Heart left ventricle (tissue), 13 donors: Measurements from ENCODE around the gene ASH1L.

Experiments
- CTCF ChIP-seq, 12 donors: fragments of 200-600 bp; sonication (generic) in 4 of 12; IDR thresholded peaks; one replicate each; pipeline versions ENCODE4 v1.5.0 to v1.8.0; 2018 to 2022; ENCODE audit warnings: antibody characterized with exemption in 12 of 12, mild to moderate bottlenecking in 5 of 12
- POLR2A ChIP-seq, 2 donors: fragments of 450-650 bp; IDR thresholded peaks; one replicate each; pipeline ENCODE4 v1.6.1; 2017; ENCODE audit warnings: antibody characterized with exemption in 2 of 2, mild to moderate bottlenecking in 2 of 2, moderate library complexity in 2 of 2
- donor health status: ischemic (EF 13 %, LVEDD 7.1; RV severe dilation, severe dysfunction).
- donor health status: DM: no; HTN: yes; CAD: no.
- donor health status: DM: no; HTN: no; CAD: no.
- donor health status: ischemic (EF 25% LVEDD 6.9; RV normal size, moderate dysfunction).
- donor health status: ischemic (EF 25% LVEDD 5.7; RV mildly dilated, moderate dysfunction).
- donor health status: ischemic (EF 35%, LVEDD 5.7; RV mildly dilated, moderate dysfunction).
- donor health status: nonischemic (EF 11% LVEDD 7.7; RV severe dilation, severe dysfunction).
- donor health status: DM: yes; HTN: yes; CAD: no.
- donor health status: PGD.
- donor health status: ischemic (EF 29% LVEDD 5.4; RV normal size, mild dysfunction).
- donor health status: nonischemic (EF 23%, LVEDD 6.1; RV moderate dilation, normal function).

DNA sequence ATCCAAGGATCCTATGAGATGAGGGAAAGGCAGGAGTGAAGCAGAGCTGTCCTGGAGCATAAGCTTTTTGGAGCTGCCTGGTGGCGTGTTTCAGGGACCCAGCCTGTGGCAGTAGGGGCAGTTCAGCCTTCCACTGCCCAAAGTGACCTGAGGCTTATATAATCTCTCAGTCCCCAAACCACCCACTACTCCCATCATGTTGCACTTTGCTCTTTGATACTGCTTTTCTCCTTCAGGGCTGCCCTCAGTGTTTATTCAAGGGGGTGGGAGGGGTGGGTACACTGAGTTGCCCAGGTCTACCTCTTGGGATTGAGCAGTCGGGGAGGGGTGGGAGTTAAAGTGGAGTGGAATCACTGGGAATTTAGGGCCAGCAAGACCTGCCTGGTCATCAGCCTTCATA lies 276.1 kb downstream of the ASH1L start:
- TF ChIP-seq CTCF (IDR thresholded peaks at IDR 0.05) (no peak), POLR2A (IDR thresholded peaks at IDR 0.05) (no peak)
